LNCAP (cell line): ENCODE results near the gene IFT57.

Experiments used
- TF ChIP-seq, protein P1 (sequence below): fragments of 450-650 bp; IDR thresholded peaks from 2 replicates; pipeline ENCODE4 v1.5.1; 2017; ENCODE audit warnings: mild to moderate bottlenecking

The IFT57 gene

DNA sequence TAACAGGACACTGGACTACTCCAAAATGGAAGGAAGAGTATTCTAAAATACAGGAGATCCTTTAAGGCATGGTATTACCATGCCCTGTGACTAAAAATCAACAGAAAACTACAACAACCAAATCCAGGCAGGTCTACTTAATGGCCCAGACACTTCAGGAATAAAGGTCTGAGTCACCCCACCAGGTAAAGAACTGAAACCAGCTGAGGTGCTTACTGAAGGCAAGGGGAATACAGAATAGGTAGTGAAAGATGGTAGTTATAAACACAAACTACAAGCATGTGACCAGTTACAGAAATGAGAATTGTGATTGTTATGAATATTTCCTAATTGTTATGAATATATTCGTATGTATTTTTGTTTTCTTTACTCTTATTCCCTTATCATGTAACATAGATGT is 13.4 kb downstream of the IFT57 start:
- TF ChIP-seq, protein P1, sequence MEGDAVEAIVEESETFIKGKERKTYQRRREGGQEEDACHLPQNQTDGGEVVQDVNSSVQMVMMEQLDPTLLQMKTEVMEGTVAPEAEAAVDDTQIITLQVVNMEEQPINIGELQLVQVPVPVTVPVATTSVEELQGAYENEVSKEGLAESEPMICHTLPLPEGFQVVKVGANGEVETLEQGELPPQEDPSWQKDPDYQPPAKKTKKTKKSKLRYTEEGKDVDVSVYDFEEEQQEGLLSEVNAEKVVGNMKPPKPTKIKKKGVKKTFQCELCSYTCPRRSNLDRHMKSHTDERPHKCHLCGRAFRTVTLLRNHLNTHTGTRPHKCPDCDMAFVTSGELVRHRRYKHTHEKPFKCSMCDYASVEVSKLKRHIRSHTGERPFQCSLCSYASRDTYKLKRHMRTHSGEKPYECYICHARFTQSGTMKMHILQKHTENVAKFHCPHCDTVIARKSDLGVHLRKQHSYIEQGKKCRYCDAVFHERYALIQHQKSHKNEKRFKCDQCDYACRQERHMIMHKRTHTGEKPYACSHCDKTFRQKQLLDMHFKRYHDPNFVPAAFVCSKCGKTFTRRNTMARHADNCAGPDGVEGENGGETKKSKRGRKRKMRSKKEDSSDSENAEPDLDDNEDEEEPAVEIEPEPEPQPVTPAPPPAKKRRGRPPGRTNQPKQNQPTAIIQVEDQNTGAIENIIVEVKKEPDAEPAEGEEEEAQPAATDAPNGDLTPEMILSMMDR: no peak

DNA sequence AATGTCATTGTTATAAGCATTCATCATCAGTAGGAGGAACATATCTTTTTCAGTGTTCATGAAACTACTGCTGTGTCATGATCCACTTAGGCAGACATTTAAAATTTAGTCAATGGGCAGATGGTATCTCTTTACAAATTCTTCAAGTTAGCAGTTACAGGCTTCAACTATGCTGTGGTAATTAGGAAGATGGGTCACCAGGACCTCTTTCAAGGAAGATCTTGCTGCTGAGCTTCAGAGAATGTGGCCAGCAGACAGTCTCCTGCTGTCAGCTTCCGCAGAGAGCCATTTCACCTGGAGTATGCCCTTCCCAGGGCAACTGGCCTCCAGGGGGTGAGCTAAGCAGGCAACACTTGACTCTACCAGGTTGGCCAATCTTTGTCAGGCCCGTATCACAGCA is 19.4 kb downstream of the IFT57 start:
- TF ChIP-seq, protein P1: no peak

DNA sequence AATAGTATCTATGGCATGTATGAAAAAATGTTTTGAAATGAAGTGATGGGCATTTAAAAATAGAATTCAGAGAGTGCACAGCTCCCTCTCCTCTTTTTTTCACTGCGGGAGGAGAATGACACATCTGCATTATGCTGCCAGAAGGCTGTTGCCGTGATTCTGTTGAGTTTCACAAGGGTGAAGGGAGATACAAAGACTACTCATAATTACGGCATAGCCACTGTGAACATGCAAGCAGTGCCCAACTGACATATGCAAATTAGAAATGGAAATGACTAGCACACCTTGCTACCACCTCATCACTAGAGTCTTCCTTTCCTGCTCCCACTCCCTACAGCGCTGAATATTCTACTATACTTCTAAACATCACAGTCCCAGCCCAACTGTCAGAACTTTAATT is 20.1 kb downstream of the IFT57 start:
- TF ChIP-seq, protein P1: no peak

DNA sequence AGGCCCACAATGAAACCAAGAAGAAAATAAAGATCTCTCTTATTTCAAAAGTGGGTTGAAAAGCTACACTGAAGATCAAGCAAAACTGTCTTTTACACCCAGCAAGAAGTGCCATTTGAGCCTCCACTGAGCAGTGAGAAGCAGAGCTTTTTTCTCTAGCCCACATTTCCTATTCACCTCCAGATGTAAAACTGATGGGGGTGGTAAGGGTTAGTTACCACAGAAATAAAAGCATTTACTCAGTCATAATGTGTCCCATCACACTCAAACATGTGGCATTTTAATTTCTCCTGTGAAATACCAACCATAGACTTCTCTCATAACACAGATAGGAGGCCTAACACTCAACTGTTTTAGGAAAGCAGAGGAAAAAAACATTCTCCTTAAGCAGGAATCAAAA is 21.0 kb downstream of the IFT57 start:
- TF ChIP-seq, protein P1: no peak

DNA sequence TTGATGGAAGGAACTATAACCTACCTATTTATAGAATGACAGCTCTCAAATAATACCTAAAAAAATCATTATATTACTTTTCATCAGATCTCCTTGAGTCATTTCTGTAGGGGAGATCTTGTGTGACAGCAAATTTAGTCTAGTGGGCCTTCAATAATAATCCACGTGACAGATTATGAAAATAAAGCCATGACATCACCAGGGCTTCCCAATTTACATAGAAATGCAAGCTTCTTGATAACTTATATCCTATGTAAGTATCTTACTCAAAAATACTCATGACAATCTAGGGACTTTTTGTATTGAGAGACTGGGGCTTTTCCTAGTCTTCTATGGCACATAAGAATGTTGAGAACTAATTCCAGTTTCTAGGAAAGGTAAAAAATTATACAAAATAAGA is 21.6 kb downstream of the IFT57 start:
- TF ChIP-seq, protein P1: no peak

DNA sequence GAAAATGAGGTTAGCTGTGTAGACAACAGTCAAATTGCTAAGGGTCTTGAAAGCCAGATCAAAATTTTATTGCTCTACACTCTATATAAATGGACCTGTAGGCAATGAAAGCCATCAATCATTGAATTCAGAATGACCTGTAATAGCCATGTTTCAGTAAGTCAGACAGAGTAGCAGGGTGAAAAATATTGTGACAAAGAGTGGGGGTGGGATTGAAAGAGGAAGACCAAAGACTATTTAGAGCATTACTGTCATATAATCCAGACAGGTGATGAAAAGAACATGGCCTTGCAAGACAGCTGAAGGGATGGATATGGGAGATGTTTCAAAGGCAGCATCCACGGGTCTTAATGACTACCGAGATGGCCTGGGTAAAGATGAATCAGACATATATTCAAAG is 22.2 kb downstream of the IFT57 start:
- TF ChIP-seq, protein P1: no peak

DNA sequence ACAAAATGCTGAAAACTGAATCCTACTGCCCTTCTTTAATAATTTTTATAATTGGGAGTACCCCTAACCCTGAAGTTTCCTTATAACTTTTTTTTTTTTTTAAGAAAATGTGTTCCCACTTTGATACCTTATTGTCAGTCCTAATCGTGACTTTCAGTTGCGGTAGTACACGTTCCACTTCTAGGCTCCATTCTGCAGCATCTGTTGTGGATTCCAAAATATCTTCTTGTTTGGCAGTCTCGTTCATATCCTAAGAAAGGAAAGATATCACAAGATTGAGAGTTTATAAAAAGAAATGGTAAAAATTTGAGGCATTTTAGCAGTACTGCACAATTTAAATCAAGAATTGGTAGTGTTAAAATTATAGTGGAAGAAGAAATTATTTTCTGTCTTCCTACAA is 30.8 kb downstream of the IFT57 start:
- TF ChIP-seq, protein P1: no peak

DNA sequence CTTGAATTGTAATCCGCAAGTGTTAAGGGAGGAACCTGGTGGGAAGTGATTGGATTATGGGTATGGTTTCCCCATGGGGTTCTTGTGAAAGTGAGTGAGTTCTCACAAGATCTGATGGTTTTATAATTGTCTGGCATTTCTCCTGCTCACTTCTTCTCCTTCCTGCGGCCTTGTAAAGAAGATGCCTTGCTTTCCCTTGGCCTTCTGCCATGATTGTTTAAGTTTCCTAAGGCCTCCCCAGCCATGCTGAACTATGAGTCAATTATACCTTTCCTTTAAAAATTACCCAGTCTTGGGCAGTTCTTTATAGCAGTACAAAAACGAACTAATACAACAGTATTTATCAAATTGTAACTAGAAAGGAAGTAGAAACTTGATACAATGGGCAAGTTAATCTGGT is 31.9 kb downstream of the IFT57 start:
- TF ChIP-seq, protein P1: no peak
